HCT116 (cell line): Measurements from ENCODE around the gene CILP2. TPM values are rescaled to one million over a fixed set of nuclear protein-coding genes. Genes with fewer than 3 reads are reported as not detected.

Source experiments
- ATAC-seq: fragments of 200-7000 bp; cut with Tn5 transposase; 2 replicates; pipeline ENCODE4 v1.9.1; 2020; ENCODE audit warnings: mild to moderate bottlenecking, moderate library complexity
- BruUV-seq: library from RNA; stranded (reverse); fragments of 400-500 nt; replicated peaks from 2 replicates; lab custom pipeline; 2021; lab: Mats Ljungman, UMichigan
- CTCF ChIA-PET: fragments of 300-600 bp; sonication (Branson Sonifier 250); formaldehyde crosslinking; loops from one replicate; lab custom pipeline; 2021; ENCODE audit warnings: antibody characterized with exemption; lab: Charles Lee
- POLR2A ChIA-PET: fragments of 300-600, 350-600 bp; sonication (Branson Sonifier 250); formaldehyde crosslinking; loops from one replicate; lab custom pipeline; 2021; ENCODE audit warnings: antibody characterized with exemption; lab: Charles Lee
- RAD21 ChIA-PET, 2 experiments: fragments of 300-600 bp; sonication (Branson Sonifier 250); formaldehyde crosslinking; loops; one replicate each; lab custom pipeline; 2023; ENCODE audit warnings: low total read pairs in 2 of 2; ENCODE audit not compliant: uncharacterized antibody in 2 of 2, unreplicated experiment in 2 of 2, low non-redundant PET in 1 of 2; lab: Charles Lee
- DNase-seq: peaks from one replicate; pipeline ENCODE4 v3.0.0-alpha.2; 2010; ENCODE audit warnings: low read depth, low spot score
- H2AFZ ChIP-seq: fragments of 200-600 bp; shearing (Covaris generic), sonication (generic); 2 replicates; pipeline ENCODE4 v1.6.1; 2017; ENCODE audit warnings: low read depth, mixed run types, mixed read lengths, antibody characterized with exemption, low read length; ENCODE audit not compliant: poor library complexity, severe bottlenecking
- H3K27ac ChIP-seq: 2 replicates; pipeline ENCODE4 v1.5.1; 2012; ENCODE audit warnings: low read depth, low read length
- H3K27me3 ChIP-seq: fragments of 200-600 bp; sonication (generic); 2 replicates; pipeline ENCODE4 v1.6.1; 2016; ENCODE audit warnings: mixed run types, low read length, mixed read lengths; ENCODE audit not compliant: insufficient read depth
- H3K36me3 ChIP-seq, 2 experiments: fragments of 200-500 bp in 1 of 2; fragments of 200-600 bp in 1 of 2; sonication (Bioruptor generic) in 1 of 2; sonication (generic) in 1 of 2; 2 replicates each; pipeline versions ENCODE4 v1.5.1 to v1.6.1; 2014 to 2016; ENCODE audit warnings: low read length in 2 of 2, inconsistent platforms in 1 of 2, mixed read lengths in 1 of 2, mixed run types in 1 of 2; ENCODE audit not compliant: insufficient read depth in 2 of 2, control insufficient read depth in 1 of 2
- H3K4me1 ChIP-seq, 2 experiments: fragments of 200-600 bp in 1 of 2; sonication (generic) in 1 of 2; 2 replicates each; pipeline versions ENCODE4 v1.5.1 to v1.6.1; 2012 to 2017; ENCODE audit warnings: low read length in 2 of 2, inconsistent platforms in 1 of 2, mild to moderate bottlenecking in 1 of 2, mixed read lengths in 1 of 2, mixed run types in 1 of 2, moderate library complexity in 1 of 2; ENCODE audit not compliant: insufficient read depth in 2 of 2, control insufficient read depth in 1 of 2
- H3K4me2 ChIP-seq: fragments of 200-600 bp; sonication (generic); 2 replicates; pipeline ENCODE4 v1.6.1; 2017; ENCODE audit warnings: mixed run types, low read length, mixed read lengths
- H3K4me3 ChIP-seq, 2 experiments: fragments of 200-600 bp in 1 of 2; sonication (generic) in 1 of 2; replicated peaks in 1 of 2; 2 replicates each; pipeline ENCODE4 v1.5.1; 2011 to 2016; ENCODE audit warnings: low read length in 2 of 2, control low read depth in 1 of 2, low read depth in 1 of 2, mild to moderate bottlenecking in 1 of 2, mixed read lengths in 1 of 2, mixed run types in 1 of 2
- H3K79me2 ChIP-seq: fragments of 200-600 bp; sonication (generic); 2 replicates; pipeline ENCODE4 v1.6.1; 2017; ENCODE audit warnings: mild to moderate bottlenecking, mixed run types, low read length, moderate library complexity, mixed read lengths; ENCODE audit not compliant: insufficient read depth
- H3K9ac ChIP-seq: fragments of 200-600 bp; sonication (generic); 2 replicates; pipeline ENCODE4 v1.6.1; 2016; ENCODE audit warnings: low read length, mixed read lengths
- H3K9me2 ChIP-seq: fragments of 200-600 bp; sonication (generic), shearing (Covaris generic); 2 replicates; pipeline ENCODE4 v1.6.1; 2017; ENCODE audit warnings: mixed run types, mild to moderate bottlenecking, moderate library complexity; ENCODE audit not compliant: insufficient read depth
- H3K9me3 ChIP-seq, 2 experiments: fragments of 200-500 bp in 1 of 2; fragments of 200-600 bp in 1 of 2; sonication (Bioruptor generic) in 1 of 2; sonication (generic) in 1 of 2; 2 replicates each; pipeline ENCODE4 v1.6.1; 2014 to 2017; ENCODE audit warnings: low read length in 2 of 2, mixed read lengths in 2 of 2, inconsistent platforms in 1 of 2, low read depth in 1 of 2, mild to moderate bottlenecking in 1 of 2, mixed run types in 1 of 2, moderate library complexity in 1 of 2; ENCODE audit not compliant: control insufficient read depth in 1 of 2, insufficient read depth in 1 of 2
- H4K20me1 ChIP-seq: fragments of 200-600 bp; sonication (generic), shearing (Covaris generic); 2 replicates; pipeline ENCODE4 v1.6.1; 2017; ENCODE audit warnings: mixed run types, mild to moderate bottlenecking, moderate library complexity; ENCODE audit not compliant: insufficient read depth
- EGR1 ChIP-seq: IDR thresholded peaks from 2 replicates; pipeline ENCODE4 v1.6.1; 2012; ENCODE audit warnings: low read depth
- ELF1 ChIP-seq: IDR thresholded peaks from 2 replicates; pipeline ENCODE4 v1.6.1; 2012; ENCODE audit warnings: low read depth, borderline replicate concordance
- EZH2 ChIP-seq: fragments of 200-600 bp; sonication (generic); IDR thresholded peaks from 2 replicates; pipeline ENCODE4 v1.6.1; 2017; ENCODE audit warnings: antibody characterized with exemption, mixed run types
- EZH2phosphoT487 ChIP-seq: fragments of 200-600 bp; IDR thresholded peaks from 2 replicates; pipeline ENCODE4 v1.6.1; 2018; ENCODE audit warnings: antibody characterized with exemption, borderline replicate concordance
- FOSL1 ChIP-seq: IDR thresholded peaks from 2 replicates; pipeline ENCODE4 v1.6.1; 2012; ENCODE audit warnings: low read depth
- JUND ChIP-seq: IDR thresholded peaks from 2 replicates; pipeline ENCODE4 v1.6.1; 2012
- POLR2A ChIP-seq: IDR thresholded peaks from 2 replicates; pipeline ENCODE4 v1.7.0; 2011; ENCODE audit warnings: borderline replicate concordance; ENCODE audit not compliant: insufficient read depth, insufficient read length; ENCODE audit errors: extremely low read depth
- POLR2AphosphoS5 ChIP-seq: IDR thresholded peaks from 2 replicates; pipeline ENCODE4 v1.6.1; 2011; ENCODE audit warnings: mild to moderate bottlenecking, low read depth, low read length, moderate library complexity
- RAD21 ChIP-seq: IDR thresholded peaks from 2 replicates; pipeline ENCODE4 v1.6.1; 2012; ENCODE audit warnings: low read depth, mild to moderate bottlenecking
- REST ChIP-seq: IDR thresholded peaks from 2 replicates; pipeline ENCODE4 v1.6.1; 2012; ENCODE audit warnings: low read depth
- SIN3A ChIP-seq: IDR thresholded peaks from 2 replicates; pipeline ENCODE4 v1.6.1; 2012; ENCODE audit warnings: low read depth
- SRF ChIP-seq: IDR thresholded peaks from 2 replicates; pipeline ENCODE4 v1.6.1; 2012; ENCODE audit warnings: low read depth
- TCF7L2 ChIP-seq: IDR thresholded peaks from 2 replicates; pipeline ENCODE4 v1.7.0; 2011; ENCODE audit warnings: borderline replicate concordance, inconsistent platforms; ENCODE audit not compliant: insufficient read depth, insufficient read length; ENCODE audit errors: extremely low read depth
- YY1 ChIP-seq: IDR thresholded peaks from 2 replicates; pipeline ENCODE4 v1.6.1; 2011; ENCODE audit warnings: low read length, low read depth, moderate library complexity, mild to moderate bottlenecking; ENCODE audit not compliant: insufficient replicate concordance; ENCODE audit errors: extremely low read depth
- intact Hi-C: fragments of 100-400 bp; cut with micrococcal nuclease; formaldehyde crosslinking; loops from 2 replicates; pipeline ENCODE4 v1.10.0; 2022
- total RNA-seq: library from RNA; stranded (reverse); gene quantifications from one replicate; pipeline ENCODE4 v1.2.1, GENCODE V29; 2021; ENCODE audit not compliant: unreplicated experiment
- TF ChIP-seq, protein P1 (sequence below), 3 experiments: fragments of 200-600 bp in 1 of 3; sonication (generic) in 1 of 3; IDR thresholded peaks in 2 of 3; conservative IDR thresholded peaks in 1 of 3; 2 replicates each; pipeline ENCODE4 v1.5.1; 2012 to 2017; ENCODE audit warnings: low read depth in 2 of 3, low read length in 2 of 3, antibody characterized with exemption in 1 of 3, borderline replicate concordance in 1 of 3, control low read depth in 1 of 3, mild to moderate bottlenecking in 1 of 3, mixed read lengths in 1 of 3, mixed run types in 1 of 3, moderate library complexity in 1 of 3; ENCODE audit not compliant: insufficient read depth in 1 of 3
- TF ChIP-seq, protein P2 (sequence below): IDR thresholded peaks from 2 replicates; pipeline ENCODE4 v1.6.1; 2012
- TF ChIP-seq, protein P3 (sequence below): IDR thresholded peaks from 2 replicates; pipeline ENCODE4 v1.6.1; 2011; ENCODE audit warnings: mild to moderate bottlenecking, low read length, moderate library complexity; ENCODE audit not compliant: insufficient replicate concordance; ENCODE audit errors: extremely low read depth

CILP2 gene
- total RNA-seq, 1 experiment from 2014 or later: 13.1 TPM

- no peak for ATAC-seq
- Histone ChIP-seq H3K4me3 (no peak overlapping the region), H3K9ac (no peak overlapping the region), H3K4me1 (no peaks in the 10 kb centered on the region), H2AFZ (no peak overlapping the region), H3K27me3 (no peaks in the 10 kb centered on the region), H3K79me2 (peaks cover 35% of the 10 kb centered on the region; the same call in 1 of the 2 replicates), H3K27ac (no peak overlapping the region), H4K20me1 (no peaks in the 10 kb centered on the region), H3K36me3 (peaks cover 28 to 48% of the 10 kb centered on the region in 2 experiments; a peak in 3 of 4 replicates), H3K9me3 (no peaks in the 10 kb centered on the region), H3K4me2 (no peak overlapping the region), H3K9me2 (no peaks in the 10 kb centered on the region)
- ChIA-PET RAD21 (no interaction called here), POLR2A (no interaction called here), CTCF (no interaction called here)
- BruUV-seq: no TSS peak
- TF ChIP-seq, protein P1, sequence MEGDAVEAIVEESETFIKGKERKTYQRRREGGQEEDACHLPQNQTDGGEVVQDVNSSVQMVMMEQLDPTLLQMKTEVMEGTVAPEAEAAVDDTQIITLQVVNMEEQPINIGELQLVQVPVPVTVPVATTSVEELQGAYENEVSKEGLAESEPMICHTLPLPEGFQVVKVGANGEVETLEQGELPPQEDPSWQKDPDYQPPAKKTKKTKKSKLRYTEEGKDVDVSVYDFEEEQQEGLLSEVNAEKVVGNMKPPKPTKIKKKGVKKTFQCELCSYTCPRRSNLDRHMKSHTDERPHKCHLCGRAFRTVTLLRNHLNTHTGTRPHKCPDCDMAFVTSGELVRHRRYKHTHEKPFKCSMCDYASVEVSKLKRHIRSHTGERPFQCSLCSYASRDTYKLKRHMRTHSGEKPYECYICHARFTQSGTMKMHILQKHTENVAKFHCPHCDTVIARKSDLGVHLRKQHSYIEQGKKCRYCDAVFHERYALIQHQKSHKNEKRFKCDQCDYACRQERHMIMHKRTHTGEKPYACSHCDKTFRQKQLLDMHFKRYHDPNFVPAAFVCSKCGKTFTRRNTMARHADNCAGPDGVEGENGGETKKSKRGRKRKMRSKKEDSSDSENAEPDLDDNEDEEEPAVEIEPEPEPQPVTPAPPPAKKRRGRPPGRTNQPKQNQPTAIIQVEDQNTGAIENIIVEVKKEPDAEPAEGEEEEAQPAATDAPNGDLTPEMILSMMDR (IDR thresholded peaks at IDR 0.05 in 2 of 3, conservative IDR thresholded peaks at IDR 0.05 in 1 of 3; ENCODE audit: borderline replicate concordance in 1 of 3, insufficient read depth in 1 of 3, low read depth in 2 of 3, low read length in 2 of 3): no peak
- TF ChIP-seq EZH2phosphoT487: no peak
- TF ChIP-seq REST: no peak
- no peak for TF ChIP-seq POLR2AphosphoS5
- no peak for TF ChIP-seq EGR1
- TF ChIP-seq EZH2: no peak
- no peak for TF ChIP-seq POLR2A
- TF ChIP-seq, protein P2, sequence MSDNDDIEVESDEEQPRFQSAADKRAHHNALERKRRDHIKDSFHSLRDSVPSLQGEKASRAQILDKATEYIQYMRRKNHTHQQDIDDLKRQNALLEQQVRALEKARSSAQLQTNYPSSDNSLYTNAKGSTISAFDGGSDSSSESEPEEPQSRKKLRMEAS: no peak
- no peak for TF ChIP-seq YY1
- no peak for TF ChIP-seq SRF
- no peak for TF ChIP-seq RAD21
- TF ChIP-seq, protein P3, sequence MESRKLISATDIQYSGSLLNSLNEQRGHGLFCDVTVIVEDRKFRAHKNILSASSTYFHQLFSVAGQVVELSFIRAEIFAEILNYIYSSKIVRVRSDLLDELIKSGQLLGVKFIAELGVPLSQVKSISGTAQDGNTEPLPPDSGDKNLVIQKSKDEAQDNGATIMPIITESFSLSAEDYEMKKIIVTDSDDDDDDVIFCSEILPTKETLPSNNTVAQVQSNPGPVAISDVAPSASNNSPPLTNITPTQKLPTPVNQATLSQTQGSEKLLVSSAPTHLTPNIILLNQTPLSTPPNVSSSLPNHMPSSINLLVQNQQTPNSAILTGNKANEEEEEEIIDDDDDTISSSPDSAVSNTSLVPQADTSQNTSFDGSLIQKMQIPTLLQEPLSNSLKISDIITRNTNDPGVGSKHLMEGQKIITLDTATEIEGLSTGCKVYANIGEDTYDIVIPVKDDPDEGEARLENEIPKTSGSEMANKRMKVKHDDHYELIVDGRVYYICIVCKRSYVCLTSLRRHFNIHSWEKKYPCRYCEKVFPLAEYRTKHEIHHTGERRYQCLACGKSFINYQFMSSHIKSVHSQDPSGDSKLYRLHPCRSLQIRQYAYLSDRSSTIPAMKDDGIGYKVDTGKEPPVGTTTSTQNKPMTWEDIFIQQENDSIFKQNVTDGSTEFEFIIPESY: no peak
- no peak for TF ChIP-seq TCF7L2
- no peak for TF ChIP-seq JUND
- TF ChIP-seq ELF1: no peak
- TF ChIP-seq FOSL1: no peak
- no peak for TF ChIP-seq SIN3A
- no peak for DNase-seq
- intact Hi-C loops: no loop called here
Observed at GRCh38 chr19:19498255-19498991, 39.6 kb upstream of the CILP2 start.
